Heart left ventricle (tissue), 16 donors: Measurements from ENCODE around the gene UBE3B. TPM values are rescaled to one million over a fixed set of nuclear protein-coding genes. Genes with fewer than 3 reads are reported as not detected.
"Not testable (repeated sequence)": the region's sequence is repeated elsewhere in the genome, so short reads cannot be mapped to it uniquely, and the experiment has no call there.

Source experiments
- ATAC-seq, 4 donors: fragments of 200-7000 bp; cut with Tn5 transposase; one replicate each; pipeline ENCODE4 v1.9.1; 2020 to 2022; ENCODE audit warnings: moderate library complexity in 4 of 4, mild to moderate bottlenecking in 3 of 4, moderate number of reproducible peaks in 1 of 4
- DNase-seq, 5 donors: peaks; one replicate each; pipeline ENCODE4 v3.0.0-alpha.2; 2020
- H3K27ac ChIP-seq, 12 donors: fragments of 200-600 bp; sonication (generic) in 4 of 12; one replicate each; pipeline versions ENCODE4 v1.5.0 to v1.8.0; 2016 to 2022; ENCODE audit warnings: mild to moderate bottlenecking in 2 of 12
- H3K27me3 ChIP-seq, 9 donors: fragments of 200-600 bp; sonication (generic) in 2 of 9; one replicate each; pipeline versions ENCODE4 v1.5.1 to v1.8.0; 2016 to 2022; ENCODE audit warnings: mild to moderate bottlenecking in 3 of 9
- H3K36me3 ChIP-seq, 9 donors: fragments of 200-600 bp; sonication (generic) in 2 of 9; one replicate each; pipeline versions ENCODE4 v1.5.0 to v1.8.0; 2018 to 2022; ENCODE audit warnings: mild to moderate bottlenecking in 2 of 9
- H3K4me1 ChIP-seq, 12 donors: fragments of 200-600 bp; sonication (generic) in 4 of 12; one replicate each; pipeline versions ENCODE4 v1.5.0 to v1.8.0; 2016 to 2022; ENCODE audit warnings: mild to moderate bottlenecking in 3 of 12
- H3K4me3 ChIP-seq, 12 donors: fragments of 200-600 bp; sonication (generic) in 4 of 12; one replicate each; pipeline versions ENCODE4 v1.5.0 to v1.8.0; 2017 to 2022; ENCODE audit warnings: mild to moderate bottlenecking in 9 of 12, moderate library complexity in 4 of 12
- H3K9me3 ChIP-seq, 12 donors: fragments of 200-600 bp; sonication (generic) in 4 of 12; one replicate each; pipeline versions ENCODE4 v1.5.0 to v1.8.0; 2016 to 2022; ENCODE audit warnings: mild to moderate bottlenecking in 1 of 12
- POLR2A ChIP-seq, 2 donors: fragments of 450-650 bp; IDR thresholded peaks; one replicate each; pipeline ENCODE4 v1.6.1; 2017; ENCODE audit warnings: antibody characterized with exemption in 2 of 2, mild to moderate bottlenecking in 2 of 2, moderate library complexity in 2 of 2
- WGBS, 4 donors: extraction: QIAGEN DNeasy Blood & Tissue Kit in 2 of 4; methylation state at CpG; one replicate each; pipeline versions ENCODE4 v1.1.5 to v1.1.7; 2013 to 2018; 5-methylcytosine and 5-hydroxymethylcytosine counted together
- intact Hi-C, 10 donors: fragments of 100-400 bp; cut with DNase I; formaldehyde crosslinking; loops; one replicate each; pipeline versions ENCODE4 v1.11.1 to v1.14.2; 2022
- polyA plus RNA-seq, 2 donors: library from polyadenylated mRNA; stranded (reverse); fragments of 200-250 nt; gene quantifications; one replicate each; pipeline ENCODE4 v1.2.3, GENCODE V29; 2013
- total RNA-seq, 9 donors: library from RNA; depleted of rRNA in 2 of 9; stranded (reverse); fragments of >200 nt in 2 of 9; fragmentation: NEBNext Ultra II Directional in 3 of 9; extraction: Animal tissue kit (Norgen Biotek cat#: 25700) in 3 of 9; gene quantifications; one replicate each; pipeline versions ENCODE4 v1.1.0 to v1.2.4, GENCODE V29; 2016 to 2023
- TF ChIP-seq, protein P1 (sequence below), 12 donors: fragments of 200-600 bp; sonication (generic) in 4 of 12; IDR thresholded peaks; one replicate each; pipeline versions ENCODE4 v1.5.0 to v1.8.0; 2018 to 2022; ENCODE audit warnings: antibody characterized with exemption in 12 of 12, mild to moderate bottlenecking in 5 of 12
- donor health status: ischemic (EF 13 %, LVEDD 7.1; RV severe dilation, severe dysfunction).
- donor health status: healthy with polysubstance abuse.
- donor health status: DM: no; HTN: yes; CAD: no.
- donor health status: DM: no; HTN: no; CAD: no.
- donor health status: ischemic (EF 25% LVEDD 6.9; RV normal size, moderate dysfunction).
- donor health status: ischemic (EF 25% LVEDD 5.7; RV mildly dilated, moderate dysfunction).
- donor health status: healthy.
- donor health status: DM: yes; HTN: yes; CAD: no.
- donor health status: ischemic (EF 35%, LVEDD 5.7; RV mildly dilated, moderate dysfunction).
- donor health status: nonischemic (EF 11% LVEDD 7.7; RV severe dilation, severe dysfunction).
- donor health status: DM: yes; HTN: yes; CAD: no.
- donor health status: PGD.
- donor health status: ischemic (EF 29% LVEDD 5.4; RV normal size, mild dysfunction).
- donor health status: nonischemic (EF 23%, LVEDD 6.1; RV moderate dilation, normal function).

The UBE3B gene
- total and polyA plus RNA-seq, 11 donors, result 19.1 to 82.7 (median 50.6) TPM

DNA sequence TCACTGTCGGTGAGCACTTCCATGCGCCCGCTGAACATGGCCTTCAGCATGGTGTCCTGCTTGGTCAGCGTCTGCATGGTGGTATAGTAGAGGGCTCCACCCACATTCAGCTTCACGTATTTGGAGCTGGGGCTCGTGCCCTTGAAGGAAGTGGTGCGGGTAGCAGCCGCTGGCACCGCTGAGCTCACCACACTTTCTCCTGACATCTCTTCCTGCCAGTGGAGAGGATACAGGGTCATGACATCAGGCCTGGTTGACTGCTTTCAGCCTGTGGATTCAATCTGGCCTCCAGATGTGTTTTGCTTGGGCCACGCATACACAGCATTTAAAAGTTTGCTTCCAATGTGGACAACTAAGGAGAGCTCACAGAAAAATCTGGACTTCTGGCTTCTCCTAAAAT, 7.9 kb upstream of the UBE3B start:
- H3K9me3 ChIP-seq, result no peaks in the 10 kb centered on the region
- H3K27me3 ChIP-seq, result no peaks in the 10 kb centered on the region
- intact Hi-C loops, result no loop called here
- peaks cover 0 to 84% (median 36%) of the 10 kb centered on the region in 9 donors for H3K36me3 ChIP-seq
- WGBS, 4 donors, result 84 to 92% (median 89%) methylated on average over 10 of the region's 10 CpGs
- H3K27ac ChIP-seq, result peak overlapping the region in 1 of 12 donors; percentile 93
- TF ChIP-seq, protein P1, sequence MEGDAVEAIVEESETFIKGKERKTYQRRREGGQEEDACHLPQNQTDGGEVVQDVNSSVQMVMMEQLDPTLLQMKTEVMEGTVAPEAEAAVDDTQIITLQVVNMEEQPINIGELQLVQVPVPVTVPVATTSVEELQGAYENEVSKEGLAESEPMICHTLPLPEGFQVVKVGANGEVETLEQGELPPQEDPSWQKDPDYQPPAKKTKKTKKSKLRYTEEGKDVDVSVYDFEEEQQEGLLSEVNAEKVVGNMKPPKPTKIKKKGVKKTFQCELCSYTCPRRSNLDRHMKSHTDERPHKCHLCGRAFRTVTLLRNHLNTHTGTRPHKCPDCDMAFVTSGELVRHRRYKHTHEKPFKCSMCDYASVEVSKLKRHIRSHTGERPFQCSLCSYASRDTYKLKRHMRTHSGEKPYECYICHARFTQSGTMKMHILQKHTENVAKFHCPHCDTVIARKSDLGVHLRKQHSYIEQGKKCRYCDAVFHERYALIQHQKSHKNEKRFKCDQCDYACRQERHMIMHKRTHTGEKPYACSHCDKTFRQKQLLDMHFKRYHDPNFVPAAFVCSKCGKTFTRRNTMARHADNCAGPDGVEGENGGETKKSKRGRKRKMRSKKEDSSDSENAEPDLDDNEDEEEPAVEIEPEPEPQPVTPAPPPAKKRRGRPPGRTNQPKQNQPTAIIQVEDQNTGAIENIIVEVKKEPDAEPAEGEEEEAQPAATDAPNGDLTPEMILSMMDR (IDR thresholded peaks at IDR 0.05), result no peak
- no peak for TF ChIP-seq POLR2A (IDR thresholded peaks at IDR 0.05)
- H3K4me1 ChIP-seq, result peaks cover 27 to 89% (median 66%) of the 10 kb centered on the region in 12 donors
- DNase-seq (no peak), ATAC-seq (no peak)
- H3K4me3 ChIP-seq, result no peak overlapping the region

GRCh38 chr12:109473006-109473405, 4.4 kb upstream of the UBE3B start:
- no peak for ATAC-seq
- H3K4me1 ChIP-seq, result peaks cover 11 to 76% (median 52%) of the 10 kb centered on the region in 12 donors
- peak overlapping the region in 3 of 12 donors; percentile 12 to 54 (median 35) for H3K27ac ChIP-seq
- no peak for DNase-seq
- H3K36me3 ChIP-seq, result peaks cover 0 to 55% (median 26%) of the 10 kb centered on the region in 9 donors
- no peak for TF ChIP-seq POLR2A (IDR thresholded peaks at IDR 0.05)
- TF ChIP-seq, protein P1 (IDR thresholded peaks at IDR 0.05), result no peak
- no peaks in the 10 kb centered on the region for H3K9me3 ChIP-seq
- intact Hi-C loops, result no loop called here
- no peak overlapping the region for H3K4me3 ChIP-seq
- 88 to 93% (median 90%) methylated on average over 2 to 3 of the region's 3 CpGs for WGBS, 4 donors
- H3K27me3 ChIP-seq, result no peaks in the 10 kb centered on the region

DNA sequence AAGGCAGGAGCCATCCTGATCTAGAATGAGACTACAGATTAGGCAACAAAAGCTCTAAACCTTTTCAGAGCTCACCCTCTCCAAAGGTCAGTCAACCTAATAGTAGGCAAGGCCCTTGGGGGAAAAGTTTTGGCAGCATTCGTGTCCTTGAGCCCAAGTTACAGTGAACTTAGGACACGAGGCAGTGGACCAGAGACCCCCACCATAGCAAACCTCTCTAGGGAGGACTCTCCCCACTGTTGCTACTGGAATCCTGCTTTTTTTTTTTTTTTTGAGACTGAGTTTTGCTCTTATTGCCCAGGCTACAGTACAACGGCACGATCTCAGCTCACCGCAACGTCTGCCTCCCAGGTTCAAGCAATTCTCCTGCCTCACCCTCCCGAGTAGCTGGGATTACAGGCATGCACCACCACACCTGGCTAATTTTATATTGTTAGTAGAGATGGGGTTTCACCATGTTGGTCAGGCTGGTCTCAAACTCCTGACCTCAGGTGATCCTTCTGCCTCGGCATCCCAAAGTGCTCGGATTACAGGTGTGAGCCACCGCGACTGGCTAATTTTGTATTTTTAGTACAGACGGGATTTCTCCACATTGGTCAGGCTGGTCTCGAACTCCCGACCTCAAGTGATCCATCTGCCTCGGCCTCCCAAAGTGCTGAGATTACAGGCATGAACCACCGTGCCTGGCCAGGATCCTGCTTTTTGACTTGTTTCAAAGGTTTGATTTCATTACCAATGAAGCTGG, 3.7 kb upstream of the UBE3B start:
- ATAC-seq, H3K4me3 ChIP-seq, intact Hi-C loops, H3K9me3 ChIP-seq, H3K27me3 ChIP-seq, DNase-seq: not testable (repeated sequence)
- Histone ChIP-seq H3K36me3 (peaks cover 0 to 49% (median 20%) of the 10 kb centered on the region in 9 donors), H3K4me1 (peaks cover 8 to 76% (median 54%) of the 10 kb centered on the region in 12 donors), H3K27ac (peak overlapping the region in 3 of 12 donors; percentile 12 to 54 (median 35))
- WGBS, 4 donors, result 85 to 90% (median 88%) methylated on average over 16 of the region's 16 CpGs

- no peak for ATAC-seq
- Histone ChIP-seq H3K4me3 (peak overlapping the region in 5 of 12 donors; percentile 75 to 92 (median 85)), H3K4me1 (peaks cover 12 to 74% (median 51%) of the 10 kb centered on the region in 12 donors), H3K9me3 (no peaks in the 10 kb centered on the region), H3K36me3 (peaks cover 0 to 37% (median 9%) of the 10 kb centered on the region in 9 donors), H3K27ac (peak overlapping the region in 1 of 12 donors; percentile 11), H3K27me3 (no peaks in the 10 kb centered on the region)
- 80 to 91% (median 87%) methylated on average over 7 of the region's 7 CpGs for WGBS, 4 donors
- no peak for DNase-seq
- TF ChIP-seq, protein P1 (IDR thresholded peaks at IDR 0.05), result no peak
- no peak for TF ChIP-seq POLR2A (IDR thresholded peaks at IDR 0.05)
- intact Hi-C loops, result loop anchor here in 7 of 10 donors (5.0 kb wide), 3 partner anchors 43 to 97 kb away; partner anchors contain the start of genes MMAB (in 1 of the 7) and MVK (in 1 of the 7)
Measured at GRCh38 chr12:109475121-109475520, 2.3 kb upstream of the UBE3B start.
